HG03469 (cell line): ENCODE results near the gene DCUN1D3.

Experiments
- ATAC-seq: cut with Tn5 transposase; IDR thresholded peaks from one replicate; pipeline ENCODE4 v1.9.1; 2021; ENCODE audit warnings: mild to moderate bottlenecking, moderate library complexity, moderate number of reproducible peaks; ENCODE audit not compliant: unreplicated experiment

DCUN1D3 gene

GRCh38 chr16:20894388-20894787 is 5.8 kb downstream of the DCUN1D3 start:
- ATAC-seq, result no peak

GRCh38 chr16:20889625-20890275 is 10.4 kb downstream of the DCUN1D3 start:
- no peak for ATAC-seq

- no peak for ATAC-seq
These were observed 13.0 kb downstream of the DCUN1D3 start for GRCh38 chr16:20887207-20887606.

- no peak for ATAC-seq
These were observed 13.8 kb downstream of the DCUN1D3 start for GRCh38 chr16:20886320-20886719.

- ATAC-seq, result no peak
These were observed 16.0 kb downstream of the DCUN1D3 start for GRCh38 chr16:20884240-20884556.

GRCh38 chr16:20883554-20884239 is 16.5 kb downstream of the DCUN1D3 start:
- no peak for ATAC-seq

- ATAC-seq, result no peak
These were observed 18.7 kb downstream of the DCUN1D3 start for GRCh38 chr16:20881503-20881878.

- no peak for ATAC-seq
These were observed 19.2 kb downstream of the DCUN1D3 start for GRCh38 chr16:20880867-20881502.

- ATAC-seq, result no peak
These were observed 20.8 kb downstream of the DCUN1D3 start for GRCh38 chr16:20879175-20880040.

GRCh38 chr16:20878682-20879147 is 21.4 kb downstream of the DCUN1D3 start:
- no peak for ATAC-seq

GRCh38 chr16:20875355-20875650 is 24.9 kb downstream of the DCUN1D3 start:
- ATAC-seq, result no peak

- no peak for ATAC-seq
These were observed 26.0 kb downstream of the DCUN1D3 start for GRCh38 chr16:20874088-20874581.

GRCh38 chr16:20873331-20873730 is 26.8 kb downstream of the DCUN1D3 start:
- no peak for ATAC-seq

GRCh38 chr16:20871941-20872815 is 28.0 kb downstream of the DCUN1D3 start:
- ATAC-seq, result no peak

GRCh38 chr16:20871258-20871657 is 28.9 kb downstream of the DCUN1D3 start:
- ATAC-seq, result no peak

- no peak for ATAC-seq
These were observed 29.9 kb downstream of the DCUN1D3 start for GRCh38 chr16:20870122-20870820.

GRCh38 chr16:20868890-20869289 is 31.3 kb downstream of the DCUN1D3 start:
- no peak for ATAC-seq

- ATAC-seq, result no peak
These were observed 32.6 kb downstream of the DCUN1D3 start for GRCh38 chr16:20867585-20867984.

GRCh38 chr16:20866801-20867200 is 33.4 kb downstream of the DCUN1D3 start:
- ATAC-seq, result no peak
